Skeletal muscle tissue (tissue), 4 donors: ENCODE results near the gene TGFB1I1. TPM values are rescaled to one million over a fixed set of nuclear protein-coding genes. Genes with fewer than 3 reads are reported as not detected.
"Not testable (repeated sequence)": the region's sequence is repeated elsewhere in the genome, so short reads cannot be mapped to it uniquely, and the experiment has no call there.

ENCODE experiments used
- H3K27ac ChIP-seq: one replicate; pipeline ENCODE4 v1.7.0; 2013; ENCODE audit warnings: mild to moderate bottlenecking, low read depth, low read length, inconsistent platforms
- H3K27me3 ChIP-seq, 3 donors: one replicate each; pipeline ENCODE4 v1.7.0; 2013; ENCODE audit warnings: low read length in 3 of 3; ENCODE audit not compliant: control insufficient read depth in 3 of 3, insufficient read depth in 3 of 3
- H3K36me3 ChIP-seq, 3 donors: one replicate each; pipeline ENCODE4 v1.7.0; 2013; ENCODE audit warnings: low read length in 3 of 3; ENCODE audit not compliant: control insufficient read depth in 3 of 3, insufficient read depth in 3 of 3
- H3K4me1 ChIP-seq, 3 donors: one replicate each; pipeline ENCODE4 v1.7.0; 2013; ENCODE audit warnings: low read length in 3 of 3, mild to moderate bottlenecking in 3 of 3; ENCODE audit not compliant: control insufficient read depth in 3 of 3, insufficient read depth in 3 of 3
- H3K4me3 ChIP-seq, 3 donors: one replicate each; pipeline ENCODE4 v1.7.0; 2013; ENCODE audit warnings: low read length in 3 of 3
- H3K9ac ChIP-seq, 3 donors: one replicate each; pipeline ENCODE4 v1.7.0; 2013; ENCODE audit warnings: low read length in 3 of 3, mild to moderate bottlenecking in 3 of 3, moderate library complexity in 2 of 3, low read depth in 1 of 3
- H3K9me3 ChIP-seq, 3 donors: one replicate each; pipeline ENCODE4 v1.7.0; 2013; ENCODE audit warnings: low read length in 3 of 3; ENCODE audit not compliant: control insufficient read depth in 3 of 3
- total RNA-seq: library from RNA; depleted of rRNA; stranded (reverse); fragments of >200 nt; gene quantifications from one replicate; pipeline ENCODE4 v1.2.3, GENCODE V29; 2014
- donor health status: Osteomylitis.

The TGFB1I1 gene
- total RNA-seq, 1 donor from 2014 or later = 30.8 TPM

DNA sequence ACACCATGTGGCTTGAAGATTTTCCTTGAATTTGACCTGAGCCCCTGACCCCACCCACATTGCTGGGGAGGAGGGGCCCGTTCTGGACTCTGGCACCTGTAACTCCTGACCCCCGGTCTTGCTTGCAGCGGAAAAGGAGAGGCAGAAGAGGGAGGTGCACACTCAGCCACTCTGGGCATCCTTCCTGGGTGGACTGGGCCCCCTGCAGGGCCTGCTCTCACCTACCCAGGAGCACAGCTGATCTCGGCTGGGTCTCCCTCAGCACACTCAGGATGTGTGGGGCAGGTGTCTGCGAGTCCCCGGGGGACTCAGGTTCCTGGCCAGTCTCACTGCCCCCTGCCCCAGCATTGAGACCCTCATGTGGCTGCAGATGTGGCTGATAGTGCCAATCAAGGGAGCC lies 51.8 kb downstream of the TGFB1I1 start:
- H3K36me3 ChIP-seq, H3K4me1 ChIP-seq: not testable (repeated sequence)

DNA sequence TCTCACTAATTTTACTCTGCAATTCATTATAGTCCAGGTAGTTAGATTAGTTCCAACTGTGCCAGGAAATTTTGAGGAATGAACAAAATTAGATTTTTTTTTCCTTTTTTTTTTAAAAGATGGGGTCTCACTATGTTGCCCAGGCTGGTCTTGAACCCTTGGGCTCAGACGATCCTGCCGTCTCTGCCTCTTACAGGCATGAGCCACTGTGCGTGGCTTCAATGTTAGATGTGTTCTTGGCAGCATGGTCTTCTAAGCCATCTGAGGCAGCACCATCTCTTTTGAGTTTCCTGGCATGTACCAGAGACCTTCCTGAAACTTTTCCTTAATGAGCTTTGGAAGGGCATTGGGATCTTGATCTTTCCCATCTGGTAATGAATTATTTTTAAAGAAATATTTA lies 53.2 kb downstream of the TGFB1I1 start:
- H3K4me1 ChIP-seq = peaks cover 0 to 14% (median 9%) of the 10 kb centered on the region in 3 donors
- no peaks in the 10 kb centered on the region for H3K36me3 ChIP-seq
- peaks cover 24 to 28% (median 25%) of the 10 kb centered on the region in 3 donors for H3K27me3 ChIP-seq
- H3K27ac ChIP-seq = no peak overlapping the region
- no peak overlapping the region for H3K4me3 ChIP-seq
- H3K9ac ChIP-seq = no peak overlapping the region
- H3K9me3 ChIP-seq = no peaks in the 10 kb centered on the region

More for the DNA sequence above, 51.8 kb downstream of the TGFB1I1 start:
- H3K27ac ChIP-seq, H3K4me3 ChIP-seq, H3K9ac ChIP-seq, H3K9me3 ChIP-seq: not testable (repeated sequence)
- peaks cover 14 to 18% (median 16%) of the 10 kb centered on the region in 3 donors for H3K27me3 ChIP-seq

Other genes with a start within 250 kb of the TGFB1I1 start
- 8.4 TPM for gene ITGAM, start 212.2 kb upstream of the TGFB1I1 start, total RNA-seq
- 1.0 TPM for gene ITGAX, start 117.0 kb upstream of the TGFB1I1 start, total RNA-seq
- under 0.01 TPM for gene ITGAD, start 78.8 kb upstream of the TGFB1I1 start, total RNA-seq
- 49.1 TPM for gene COX6A2, start 43.8 kb upstream of the TGFB1I1 start, total RNA-seq
- gene ZNF843, start 29.4 kb upstream of the TGFB1I1 start, total RNA-seq = 0.52 TPM
- gene ARMC5, start 12.7 kb upstream of the TGFB1I1 start, total RNA-seq = 6.8 TPM
- not detected for gene SLC5A2, start 11.0 kb downstream of the TGFB1I1 start, total RNA-seq
- 30.8 TPM for gene RUSF1, start 36.2 kb downstream of the TGFB1I1 start, total RNA-seq
- gene AHSP, start 55.7 kb downstream of the TGFB1I1 start, total RNA-seq = 150 TPM